Measurements from ENCODE around the gene PTPRJ. TPM values are rescaled to one million over a fixed set of nuclear protein-coding genes. Genes with fewer than 3 reads are reported as not detected.

The PTPRJ gene
- total RNA-seq, 1 experiment from 2014 or later, result 12.1 TPM

DNA sequence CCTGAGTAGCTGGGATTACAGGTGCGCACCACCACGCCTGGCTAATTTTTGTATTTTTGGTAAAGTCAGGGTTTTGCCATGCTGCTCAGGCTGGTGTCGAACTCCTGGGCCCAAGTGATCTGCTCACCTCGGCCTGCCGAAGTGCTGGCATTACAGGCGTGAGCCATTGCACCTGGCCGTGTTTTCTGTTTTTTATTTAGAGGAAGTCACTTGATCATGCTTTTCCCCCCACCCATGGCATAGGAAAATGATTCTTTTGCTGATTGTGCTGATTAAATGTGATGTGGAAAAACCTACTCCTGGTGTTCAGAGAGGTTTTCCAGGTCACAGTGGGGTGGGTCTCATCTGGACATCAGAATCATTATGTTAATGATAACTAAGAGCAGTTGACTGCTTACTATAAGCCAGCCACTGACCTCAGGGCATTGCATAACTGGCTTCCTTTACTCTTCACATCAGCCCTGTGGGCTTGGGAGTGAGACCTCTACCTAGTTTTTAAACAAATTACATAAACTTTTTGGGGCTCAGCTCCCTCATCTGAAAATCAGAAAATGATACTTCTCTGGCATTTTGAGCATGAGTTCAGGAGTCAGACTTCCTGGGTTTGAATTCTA is 71.0 kb downstream of the PTPRJ start:
- POLR2A ChIA-PET (ENCODE audit: low non-redundant PET), result no interaction called here
- CTCF ChIA-PET, result interaction anchor here (0.7 to 1.5 kb wide), 2 partner anchors 15 to 58 kb away, joined by 4 to 5 read pairs; no protein-coding TSS in a partner anchor
- H3K4me1 ChIP-seq (ENCODE audit: insufficient read depth, low read length, poor library complexity, severe bottlenecking), result no peaks in the 10 kb centered on the region

DNA sequence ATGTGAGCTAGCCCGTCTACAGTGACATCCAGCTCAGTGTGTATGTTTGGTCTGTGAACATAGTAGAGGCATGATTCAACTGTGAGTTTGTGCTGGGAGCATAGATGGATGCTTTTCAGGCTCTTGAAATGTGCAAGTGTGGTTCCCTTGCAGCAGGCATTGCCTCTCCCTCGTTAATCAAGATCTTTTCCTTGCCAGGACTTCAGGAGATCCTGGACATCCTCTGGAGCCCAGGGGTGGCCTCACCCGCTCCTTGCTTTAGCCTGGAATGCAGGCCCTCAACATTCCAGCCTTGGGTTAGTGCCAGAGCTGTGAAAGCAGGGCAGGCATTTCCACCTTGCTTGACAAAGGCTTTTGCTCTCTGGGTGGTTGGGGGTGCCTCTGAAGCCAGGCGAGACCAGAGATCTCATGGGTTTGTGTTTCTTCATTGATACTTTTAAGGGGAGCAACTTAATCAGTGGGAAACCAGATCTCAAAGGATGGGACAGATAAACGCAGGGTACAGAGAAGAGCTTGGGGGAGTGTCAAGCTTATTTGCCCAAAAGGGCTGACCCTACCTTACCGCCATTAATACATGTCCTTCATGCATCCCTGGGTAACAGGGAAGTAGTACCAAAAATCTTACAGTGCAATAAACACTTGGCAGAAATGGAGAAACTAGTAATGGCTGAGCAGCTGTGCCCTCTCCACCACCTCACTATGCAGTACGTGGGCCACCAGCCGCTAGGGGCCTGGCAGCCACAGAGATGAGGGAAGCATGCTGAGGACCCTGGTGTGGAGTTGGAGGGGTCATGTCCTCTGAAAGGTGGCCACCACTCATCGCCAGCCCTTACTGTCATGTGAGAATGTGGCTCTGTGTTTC is 72.1 kb downstream of the PTPRJ start:
- CTCF ChIA-PET, result no interaction called here
- BruUV-seq (replicated peaks), result no TSS peak
- H3K4me3 ChIP-seq (ENCODE audit: low read depth, low read length, poor library complexity, severe bottlenecking), result no peak overlapping the region
- POLR2A ChIA-PET (ENCODE audit: low non-redundant PET), result no interaction called here
- no peak for DNase-seq (ENCODE audit: low spot score)
- no peaks in the 10 kb centered on the region for H3K4me1 ChIP-seq (ENCODE audit: insufficient read depth, low read length, poor library complexity, severe bottlenecking)
- no peak overlapping the region for H3K27ac ChIP-seq (ENCODE audit: low read depth, low read length, poor library complexity, severe bottlenecking)
- H3K9me3 ChIP-seq (ENCODE audit: low read depth, low read length, poor library complexity, severe bottlenecking), result no peaks in the 10 kb centered on the region
- no peaks in the 10 kb centered on the region for H3K27me3 ChIP-seq (replicated peaks; ENCODE audit: insufficient read depth, low read depth, low read length, poor library complexity)
- H3K36me3 ChIP-seq (ENCODE audit: insufficient read depth, low read length, poor library complexity, severe bottlenecking), result no peaks in the 10 kb centered on the region
- TF ChIP-seq EZH2 (IDR thresholded peaks at IDR 0.05; ENCODE audit: borderline replicate concordance, low read depth, low read length, poor library complexity, severe bottlenecking), result no peak
- TF ChIP-seq, protein P1, sequence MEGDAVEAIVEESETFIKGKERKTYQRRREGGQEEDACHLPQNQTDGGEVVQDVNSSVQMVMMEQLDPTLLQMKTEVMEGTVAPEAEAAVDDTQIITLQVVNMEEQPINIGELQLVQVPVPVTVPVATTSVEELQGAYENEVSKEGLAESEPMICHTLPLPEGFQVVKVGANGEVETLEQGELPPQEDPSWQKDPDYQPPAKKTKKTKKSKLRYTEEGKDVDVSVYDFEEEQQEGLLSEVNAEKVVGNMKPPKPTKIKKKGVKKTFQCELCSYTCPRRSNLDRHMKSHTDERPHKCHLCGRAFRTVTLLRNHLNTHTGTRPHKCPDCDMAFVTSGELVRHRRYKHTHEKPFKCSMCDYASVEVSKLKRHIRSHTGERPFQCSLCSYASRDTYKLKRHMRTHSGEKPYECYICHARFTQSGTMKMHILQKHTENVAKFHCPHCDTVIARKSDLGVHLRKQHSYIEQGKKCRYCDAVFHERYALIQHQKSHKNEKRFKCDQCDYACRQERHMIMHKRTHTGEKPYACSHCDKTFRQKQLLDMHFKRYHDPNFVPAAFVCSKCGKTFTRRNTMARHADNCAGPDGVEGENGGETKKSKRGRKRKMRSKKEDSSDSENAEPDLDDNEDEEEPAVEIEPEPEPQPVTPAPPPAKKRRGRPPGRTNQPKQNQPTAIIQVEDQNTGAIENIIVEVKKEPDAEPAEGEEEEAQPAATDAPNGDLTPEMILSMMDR (conservative IDR thresholded peaks at IDR 0.05; ENCODE audit: low read depth, low read length), result no peak
- intact Hi-C loops (cut with micrococcal nuclease; ENCODE audit: unreplicated experiment), result no loop called here

More for the DNA sequence above, 71.0 kb downstream of the PTPRJ start:
- TF ChIP-seq EZH2 (IDR thresholded peaks at IDR 0.05; ENCODE audit: borderline replicate concordance, low read depth, low read length, poor library complexity, severe bottlenecking), result no peak
- TF ChIP-seq, protein P1 (conservative IDR thresholded peaks at IDR 0.05; ENCODE audit: low read depth, low read length), result no peak
- intact Hi-C loops (cut with micrococcal nuclease; ENCODE audit: unreplicated experiment), result no loop called here
- Histone ChIP-seq H3K4me3 (ENCODE audit: low read depth, low read length, poor library complexity, severe bottlenecking) (no peak overlapping the region), H3K36me3 (ENCODE audit: insufficient read depth, low read length, poor library complexity, severe bottlenecking) (no peaks in the 10 kb centered on the region), H3K27ac (ENCODE audit: low read depth, low read length, poor library complexity, severe bottlenecking) (no peak overlapping the region), H3K27me3 (replicated peaks; ENCODE audit: insufficient read depth, low read depth, low read length, poor library complexity) (no peaks in the 10 kb centered on the region), H3K9me3 (ENCODE audit: low read depth, low read length, poor library complexity, severe bottlenecking) (no peaks in the 10 kb centered on the region)
- DNase-seq (ENCODE audit: low spot score), result no peak
- no TSS peak for BruUV-seq (replicated peaks)

DNA sequence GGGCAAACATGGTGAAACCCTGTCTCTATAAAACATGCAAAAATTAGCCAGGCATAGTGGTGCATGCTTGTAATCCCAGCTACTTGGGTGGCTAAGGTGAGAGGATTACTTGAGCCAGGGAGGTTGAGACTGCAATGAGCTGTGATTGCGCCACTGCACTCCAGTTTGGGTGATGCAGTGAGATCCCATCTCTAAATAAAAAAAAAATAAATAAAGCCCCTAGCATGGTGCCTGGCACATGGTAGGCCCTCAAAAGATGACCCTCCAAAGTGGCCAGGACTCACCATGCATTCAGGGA is 74.6 kb downstream of the PTPRJ start:
- Histone ChIP-seq H3K27me3 (replicated peaks; ENCODE audit: insufficient read depth, low read depth, low read length, poor library complexity) (no peaks in the 10 kb centered on the region), H3K9me3 (ENCODE audit: low read depth, low read length, poor library complexity, severe bottlenecking) (no peaks in the 10 kb centered on the region), H3K36me3 (ENCODE audit: insufficient read depth, low read length, poor library complexity, severe bottlenecking) (no peaks in the 10 kb centered on the region), H3K27ac (ENCODE audit: low read depth, low read length, poor library complexity, severe bottlenecking) (no peak overlapping the region), H3K4me1 (ENCODE audit: insufficient read depth, low read length, poor library complexity, severe bottlenecking) (no peaks in the 10 kb centered on the region), H3K4me3 (ENCODE audit: low read depth, low read length, poor library complexity, severe bottlenecking) (no peak overlapping the region)
- no peak for TF ChIP-seq EZH2 (IDR thresholded peaks at IDR 0.05; ENCODE audit: borderline replicate concordance, low read depth, low read length, poor library complexity, severe bottlenecking)
- TF ChIP-seq, protein P1 (conservative IDR thresholded peaks at IDR 0.05; ENCODE audit: low read depth, low read length), result no peak
- intact Hi-C loops (cut with micrococcal nuclease; ENCODE audit: unreplicated experiment), result no loop called here
- BruUV-seq (replicated peaks), result no TSS peak
- ChIA-PET CTCF (no interaction called here), POLR2A (ENCODE audit: low non-redundant PET) (no interaction called here)
- DNase-seq (ENCODE audit: low spot score), result no peak

Data from A673 (cell line).